ENCODE results near the gene OR6C68.

DNA sequence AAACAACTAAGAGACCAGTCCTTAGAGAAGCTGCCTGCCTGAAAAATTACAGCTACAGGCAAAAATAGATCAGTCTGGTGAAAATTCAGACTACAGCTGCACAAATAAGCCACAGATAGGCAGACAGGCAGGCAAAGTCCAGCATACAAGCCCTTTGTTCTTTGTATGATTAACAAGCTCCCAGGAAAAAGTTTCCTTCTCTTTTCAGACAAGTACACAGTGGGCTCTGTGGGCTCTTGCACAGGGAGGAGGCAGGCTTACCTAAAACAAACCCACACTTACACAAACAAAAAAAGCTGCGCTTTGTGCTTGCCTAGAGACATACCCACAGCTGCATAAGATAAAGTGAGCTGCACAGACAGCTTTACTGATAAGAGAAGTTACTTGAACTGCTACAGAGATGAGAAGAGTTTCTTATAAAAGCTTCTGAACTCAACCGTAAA lies 7.7 kb downstream of the OR6C68 start:
- TF ChIP-seq EZH2 (IDR thresholded peaks at IDR 0.05; ENCODE audit: insufficient read depth, poor library complexity, severe bottlenecking): no peak
- no peak for TF ChIP-seq EZH2phosphoT487 (IDR thresholded peaks at IDR 0.05; ENCODE audit: insufficient read depth, low read depth)

Data from GM23248 (cell line).